Measurements from ENCODE around the gene CAB39L. TPM values are rescaled to one million over a fixed set of nuclear protein-coding genes. Genes with fewer than 3 reads are reported as not detected.
"Not testable (repeated sequence)": the region's sequence is repeated elsewhere in the genome, so short reads cannot be mapped to it uniquely, and the experiment has no call there.

Gene CAB39L
- total RNA-seq, 1 donor from 2014 or later, result 6.6 TPM

DNA sequence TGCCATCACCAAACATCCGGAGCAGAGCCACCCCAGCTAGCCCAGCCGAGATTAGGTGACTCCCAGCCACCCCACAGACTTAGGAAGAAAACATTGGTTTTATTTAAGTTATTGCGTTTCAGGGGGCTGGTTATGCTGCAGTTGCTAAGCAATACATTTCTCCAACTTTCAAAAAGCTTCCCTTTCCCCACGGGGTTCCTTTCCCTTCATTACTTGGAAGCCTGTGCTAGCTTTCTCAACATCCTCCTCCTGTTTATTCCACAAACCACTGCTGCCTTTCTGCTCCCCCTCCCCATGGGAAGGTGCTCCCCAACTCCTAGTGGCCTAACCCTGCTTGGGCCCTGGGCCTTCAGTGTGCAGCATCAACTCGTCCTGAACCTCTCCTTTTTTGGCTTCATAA, 143.6 kb downstream of the CAB39L start:
- TF ChIP-seq, protein P1, sequence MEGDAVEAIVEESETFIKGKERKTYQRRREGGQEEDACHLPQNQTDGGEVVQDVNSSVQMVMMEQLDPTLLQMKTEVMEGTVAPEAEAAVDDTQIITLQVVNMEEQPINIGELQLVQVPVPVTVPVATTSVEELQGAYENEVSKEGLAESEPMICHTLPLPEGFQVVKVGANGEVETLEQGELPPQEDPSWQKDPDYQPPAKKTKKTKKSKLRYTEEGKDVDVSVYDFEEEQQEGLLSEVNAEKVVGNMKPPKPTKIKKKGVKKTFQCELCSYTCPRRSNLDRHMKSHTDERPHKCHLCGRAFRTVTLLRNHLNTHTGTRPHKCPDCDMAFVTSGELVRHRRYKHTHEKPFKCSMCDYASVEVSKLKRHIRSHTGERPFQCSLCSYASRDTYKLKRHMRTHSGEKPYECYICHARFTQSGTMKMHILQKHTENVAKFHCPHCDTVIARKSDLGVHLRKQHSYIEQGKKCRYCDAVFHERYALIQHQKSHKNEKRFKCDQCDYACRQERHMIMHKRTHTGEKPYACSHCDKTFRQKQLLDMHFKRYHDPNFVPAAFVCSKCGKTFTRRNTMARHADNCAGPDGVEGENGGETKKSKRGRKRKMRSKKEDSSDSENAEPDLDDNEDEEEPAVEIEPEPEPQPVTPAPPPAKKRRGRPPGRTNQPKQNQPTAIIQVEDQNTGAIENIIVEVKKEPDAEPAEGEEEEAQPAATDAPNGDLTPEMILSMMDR (IDR thresholded peaks at IDR 0.05; ENCODE audit: insufficient read depth, low read length, severe bottlenecking), result no peak
- no peaks in the 10 kb centered on the region for H3K27me3 ChIP-seq (ENCODE audit: control insufficient read depth, insufficient read depth, low read length)
- no peak overlapping the region for H3K4me3 ChIP-seq (ENCODE audit: low read depth, low read length)
- H3K36me3 ChIP-seq (ENCODE audit: control insufficient read depth, insufficient read depth, low read length), result no peaks in the 10 kb centered on the region
- DNase-seq (ENCODE audit: low read depth) (no peak), FAIRE-seq (no peak)

DNA sequence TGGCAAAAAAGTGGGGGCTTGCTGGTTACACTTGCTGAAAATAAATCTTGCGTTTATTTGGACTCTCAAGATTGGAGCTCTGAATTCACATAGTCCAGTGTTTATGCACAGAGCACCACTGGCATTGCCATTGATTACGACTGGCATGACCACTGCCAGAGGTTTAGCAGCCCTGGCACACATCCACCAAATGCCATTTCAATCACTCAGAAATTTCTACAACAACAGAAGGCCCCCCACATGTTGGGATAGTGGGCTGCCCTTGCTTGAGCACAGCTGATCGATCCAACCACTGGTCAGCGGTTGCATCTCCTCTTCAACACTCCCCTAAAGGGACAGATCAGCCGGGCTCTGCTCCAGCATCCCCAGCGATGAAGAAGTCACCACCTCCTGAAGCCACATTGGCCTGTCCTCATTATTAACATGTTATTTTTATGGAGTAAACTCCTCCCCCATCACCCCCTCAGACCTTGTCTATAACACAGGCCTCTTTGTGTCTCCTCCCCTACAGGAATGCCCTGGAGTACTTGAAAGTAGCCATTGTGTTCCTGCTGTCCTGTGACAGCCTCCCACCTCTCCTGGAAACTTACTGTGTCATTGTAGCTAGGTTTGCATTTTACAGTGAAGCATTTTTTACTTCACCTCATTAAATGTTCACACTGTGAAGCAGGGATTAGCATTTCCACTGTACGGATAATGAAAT, 144.8 kb downstream of the CAB39L start:
- Histone ChIP-seq H3K27me3 (ENCODE audit: control insufficient read depth, insufficient read depth, low read length) (no peaks in the 10 kb centered on the region), H3K36me3 (ENCODE audit: control insufficient read depth, insufficient read depth, low read length) (no peaks in the 10 kb centered on the region), H3K4me3 (ENCODE audit: low read depth, low read length) (no peak overlapping the region)
- DNase-seq (ENCODE audit: low read depth) (no peak), FAIRE-seq (no peak)
- TF ChIP-seq, protein P1 (IDR thresholded peaks at IDR 0.05; ENCODE audit: insufficient read depth, low read length, severe bottlenecking), result no peak

DNA sequence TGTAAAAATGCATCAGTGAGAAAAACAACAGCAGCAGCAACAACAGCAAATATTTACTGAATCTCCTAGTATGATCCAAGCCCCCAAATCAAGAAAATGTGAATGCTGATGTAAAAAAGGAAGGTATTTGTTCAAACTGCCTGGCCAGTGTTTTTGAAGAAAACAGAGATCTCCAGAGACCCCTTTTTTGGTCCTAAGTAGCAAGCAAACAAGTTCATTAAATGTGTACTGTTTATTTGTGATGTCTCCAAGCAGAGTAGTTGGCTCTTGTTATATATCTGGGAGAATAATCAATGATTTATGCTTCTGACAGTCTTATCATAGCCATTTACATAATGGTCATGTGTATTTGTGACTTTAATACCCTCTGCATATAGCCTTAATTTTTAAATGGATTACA, 145.4 kb downstream of the CAB39L start:
- TF ChIP-seq, protein P1 (IDR thresholded peaks at IDR 0.05; ENCODE audit: insufficient read depth, low read length, severe bottlenecking), result no peak
- no peak overlapping the region for H3K4me3 ChIP-seq (ENCODE audit: low read depth, low read length)
- H3K27me3 ChIP-seq (ENCODE audit: control insufficient read depth, insufficient read depth, low read length), result no peaks in the 10 kb centered on the region
- DNase-seq (ENCODE audit: low read depth) (no peak), FAIRE-seq (no peak)
- H3K36me3 ChIP-seq (ENCODE audit: control insufficient read depth, insufficient read depth, low read length), result no peaks in the 10 kb centered on the region

DNA sequence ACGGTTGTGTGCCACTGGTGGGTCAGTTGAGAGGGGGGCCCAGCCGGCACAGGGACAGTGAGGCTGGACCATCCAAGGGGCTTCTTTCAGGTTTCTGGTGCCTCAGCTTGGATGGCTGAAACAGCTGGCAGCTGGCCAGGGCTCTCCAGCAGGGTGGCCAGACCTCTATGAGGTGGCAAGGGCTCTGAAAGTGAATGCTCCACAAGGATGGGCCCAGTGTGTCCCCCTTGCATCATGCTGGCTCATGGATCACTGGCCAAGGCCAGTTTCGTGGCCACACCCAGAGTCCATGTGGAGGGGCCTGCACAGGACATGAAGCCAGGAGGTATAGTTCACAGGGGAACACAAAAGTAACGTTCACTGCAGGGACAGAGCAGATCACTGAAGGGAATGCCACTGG, 146.5 kb downstream of the CAB39L start:
- FAIRE-seq (peak; percentile 7), DNase-seq (ENCODE audit: low read depth) (no peak)
- Histone ChIP-seq H3K36me3 (ENCODE audit: control insufficient read depth, insufficient read depth, low read length) (no peaks in the 10 kb centered on the region), H3K4me3 (ENCODE audit: low read depth, low read length) (no peak overlapping the region), H3K27me3 (ENCODE audit: control insufficient read depth, insufficient read depth, low read length) (no peaks in the 10 kb centered on the region)
- TF ChIP-seq, protein P1 (IDR thresholded peaks at IDR 0.05; ENCODE audit: insufficient read depth, low read length, severe bottlenecking), result no peak

DNA sequence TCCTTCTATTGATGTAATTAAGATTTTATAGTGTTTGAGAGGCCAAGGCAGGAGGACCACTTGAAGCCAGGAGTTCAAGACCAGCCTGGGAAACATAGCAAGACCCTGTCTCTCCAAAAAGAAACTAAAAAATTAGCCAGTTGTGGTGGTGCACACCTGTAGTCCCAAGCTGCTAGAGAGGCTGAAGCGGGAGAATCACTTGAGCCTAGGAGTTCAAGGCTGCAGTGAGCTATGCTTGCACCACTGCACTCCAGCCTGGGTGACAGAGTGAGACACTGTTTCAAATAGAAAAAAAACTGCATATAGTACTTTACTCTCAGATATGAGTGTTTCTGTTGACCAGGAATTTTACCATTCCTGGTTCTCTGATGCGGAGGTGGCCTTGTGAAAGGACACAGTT, 147.2 kb downstream of the CAB39L start:
- no peak for DNase-seq (ENCODE audit: low read depth)
- Histone ChIP-seq H3K36me3 (ENCODE audit: control insufficient read depth, insufficient read depth, low read length) (no peaks in the 10 kb centered on the region), H3K27me3 (ENCODE audit: control insufficient read depth, insufficient read depth, low read length) (no peaks in the 10 kb centered on the region), H3K4me3 (ENCODE audit: low read depth, low read length) (no peak overlapping the region)
- no peak for FAIRE-seq
- TF ChIP-seq, protein P1 (IDR thresholded peaks at IDR 0.05; ENCODE audit: insufficient read depth, low read length, severe bottlenecking), result no peak

DNA sequence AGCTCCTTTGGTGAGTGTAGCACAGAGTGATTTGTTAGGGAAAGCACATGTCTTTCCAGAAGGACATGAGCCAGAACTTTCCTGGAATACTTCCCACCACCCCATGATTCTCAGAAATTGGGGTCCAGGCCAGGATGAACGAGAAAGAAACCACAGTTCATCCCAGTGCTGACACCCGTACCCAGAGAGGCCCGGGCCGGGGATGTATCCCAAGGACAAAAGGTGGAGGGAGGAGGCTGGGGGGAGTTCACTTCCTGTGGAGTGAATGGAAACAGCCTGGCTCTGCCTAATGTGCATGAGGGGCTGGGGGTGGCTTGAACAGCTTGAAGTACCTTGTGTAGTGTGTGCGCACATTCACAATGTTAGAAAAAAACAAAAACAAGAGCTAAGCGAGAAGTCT, 148.6 kb downstream of the CAB39L start:
- no peak for DNase-seq (ENCODE audit: low read depth)
- H3K36me3 ChIP-seq (ENCODE audit: control insufficient read depth, insufficient read depth, low read length), result no peaks in the 10 kb centered on the region
- no peak for FAIRE-seq
- H3K4me3 ChIP-seq (ENCODE audit: low read depth, low read length), result no peak overlapping the region
- no peaks in the 10 kb centered on the region for H3K27me3 ChIP-seq (ENCODE audit: control insufficient read depth, insufficient read depth, low read length)
- TF ChIP-seq, protein P1 (IDR thresholded peaks at IDR 0.05; ENCODE audit: insufficient read depth, low read length, severe bottlenecking), result no peak

DNA sequence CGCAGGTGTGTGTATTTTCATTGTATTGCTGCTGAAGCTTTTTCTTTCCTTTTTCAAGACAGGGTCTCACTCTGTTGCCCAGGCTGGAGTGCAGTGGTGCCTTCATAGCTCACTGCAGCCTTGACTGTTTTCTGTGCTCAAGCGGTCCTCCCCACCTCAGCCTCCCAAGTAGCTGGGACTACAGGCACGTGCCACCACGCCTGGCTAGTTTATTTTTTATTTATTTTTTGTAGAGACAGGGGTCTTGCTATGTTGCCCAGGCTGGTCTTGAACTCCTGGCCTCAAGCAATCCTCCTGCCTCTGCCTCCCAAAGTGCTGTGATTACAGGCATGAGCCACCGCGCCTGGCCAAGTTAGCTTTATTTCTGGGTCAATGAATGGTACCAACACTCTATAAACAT, 149.1 kb downstream of the CAB39L start:
- H3K4me3 ChIP-seq (ENCODE audit: low read depth, low read length); H3K27me3 ChIP-seq (ENCODE audit: control insufficient read depth, insufficient read depth, low read length); DNase-seq (ENCODE audit: low read depth); FAIRE-seq; H3K36me3 ChIP-seq (ENCODE audit: control insufficient read depth, insufficient read depth, low read length): not testable (repeated sequence)
